Liver (tissue), 9 donors: ENCODE results near the gene IL25. TPM values are rescaled to one million over a fixed set of nuclear protein-coding genes. Genes with fewer than 3 reads are reported as not detected.

Experiments used
- DNase-seq: peaks from one replicate; pipeline ENCODE4 v3.0.0-alpha.2; 2017; ENCODE audit warnings: low spot score
- H3K27ac ChIP-seq, 2 donors: one replicate each; pipeline ENCODE4 v1.7.0; 2013; ENCODE audit warnings: inconsistent platforms in 2 of 2, low read length in 2 of 2, control low read depth in 1 of 2, low read depth in 1 of 2, mild to moderate bottlenecking in 1 of 2
- H3K27me3 ChIP-seq, 4 donors: one replicate each; pipeline versions ENCODE4 v1.6.1 to v1.7.0; 2013; ENCODE audit warnings: low read length in 3 of 4, inconsistent platforms in 1 of 4, mild to moderate bottlenecking in 1 of 4, moderate library complexity in 1 of 4; ENCODE audit not compliant: control insufficient read depth in 4 of 4, insufficient read depth in 4 of 4
- H3K36me3 ChIP-seq, 4 donors: one replicate each; pipeline versions ENCODE4 v1.6.1 to v1.7.0; 2013; ENCODE audit warnings: low read length in 3 of 4, mild to moderate bottlenecking in 3 of 4, low read depth in 1 of 4, moderate library complexity in 1 of 4; ENCODE audit not compliant: control insufficient read depth in 4 of 4, insufficient read depth in 3 of 4
- H3K4me1 ChIP-seq, 4 donors: one replicate each; pipeline versions ENCODE4 v1.6.1 to v1.7.0; 2013; ENCODE audit warnings: low read length in 3 of 4, mild to moderate bottlenecking in 3 of 4, moderate library complexity in 1 of 4; ENCODE audit not compliant: control insufficient read depth in 4 of 4, insufficient read depth in 4 of 4
- H3K4me3 ChIP-seq, 3 donors: one replicate each; pipeline versions ENCODE4 v1.6.1 to v1.7.0; 2013; ENCODE audit warnings: low read length in 3 of 3, control low read depth in 1 of 3, low read depth in 1 of 3, mild to moderate bottlenecking in 1 of 3
- H3K9ac ChIP-seq, 2 donors: one replicate each; pipeline ENCODE4 v1.7.0; 2013; ENCODE audit warnings: low read length in 2 of 2, mild to moderate bottlenecking in 2 of 2, moderate library complexity in 2 of 2, control low read depth in 1 of 2, low read depth in 1 of 2
- H3K9me3 ChIP-seq, 4 donors: one replicate each; pipeline versions ENCODE4 v1.6.1 to v1.7.0; 2013; ENCODE audit warnings: low read length in 3 of 4; ENCODE audit not compliant: control insufficient read depth in 4 of 4
- ATF3 ChIP-seq: IDR thresholded peaks from 2 replicates; pipeline ENCODE4 v1.6.1; 2016; ENCODE audit warnings: antibody characterized with exemption
- EGR1 ChIP-seq, 2 donors: IDR thresholded peaks; 2 replicates each; pipeline ENCODE4 v1.6.1; 2016 to 2018; ENCODE audit warnings: antibody characterized with exemption in 2 of 2, low read depth in 2 of 2
- FOXA1 ChIP-seq: IDR thresholded peaks from 2 replicates; pipeline ENCODE4 v1.6.1; 2016; ENCODE audit warnings: antibody characterized with exemption
- FOXA2 ChIP-seq: IDR thresholded peaks from 2 replicates; pipeline ENCODE4 v1.6.1; 2016; ENCODE audit warnings: antibody characterized with exemption
- GABPA ChIP-seq, 2 donors: IDR thresholded peaks in 1 of 2; conservative IDR thresholded peaks in 1 of 2; 2 replicates each; pipeline ENCODE4 v1.6.1; 2016; ENCODE audit warnings: antibody characterized with exemption in 2 of 2, mild to moderate bottlenecking in 1 of 2, moderate library complexity in 1 of 2
- HNF4A ChIP-seq, 2 donors: conservative IDR thresholded peaks; 2 replicates each; pipeline ENCODE4 v1.6.1; 2016; ENCODE audit warnings: antibody characterized with exemption in 2 of 2, mild to moderate bottlenecking in 2 of 2
- HNF4G ChIP-seq: IDR thresholded peaks from 2 replicates; pipeline ENCODE4 v1.6.1; 2016; ENCODE audit warnings: antibody characterized with exemption
- JUND ChIP-seq, 2 donors: IDR thresholded peaks; 2 replicates each; pipeline ENCODE4 v1.6.1; 2016; ENCODE audit warnings: antibody characterized with exemption in 2 of 2
- NR2F2 ChIP-seq: IDR thresholded peaks from 2 replicates; pipeline ENCODE4 v1.6.1; 2016; ENCODE audit warnings: antibody characterized with exemption
- RAD21 ChIP-seq, 2 donors: IDR thresholded peaks; 2 replicates each; pipeline ENCODE4 v1.6.1; 2016; ENCODE audit warnings: antibody characterized with exemption in 2 of 2, mild to moderate bottlenecking in 2 of 2
- REST ChIP-seq: IDR thresholded peaks from 2 replicates; pipeline ENCODE4 v1.6.1; 2016; ENCODE audit warnings: antibody characterized with exemption, mild to moderate bottlenecking
- RXRA ChIP-seq, 2 donors: IDR thresholded peaks; 2 replicates each; pipeline ENCODE4 v1.6.1; 2017 to 2018; ENCODE audit warnings: antibody characterized with exemption in 2 of 2, mild to moderate bottlenecking in 1 of 2
- SP1 ChIP-seq: IDR thresholded peaks from 2 replicates; pipeline ENCODE4 v1.6.1; 2018; ENCODE audit warnings: antibody characterized with exemption, mild to moderate bottlenecking
- TAF1 ChIP-seq: conservative IDR thresholded peaks from 2 replicates; pipeline ENCODE4 v1.6.1; 2016; ENCODE audit warnings: antibody characterized with exemption, mild to moderate bottlenecking
- YY1 ChIP-seq: IDR thresholded peaks from 2 replicates; pipeline ENCODE4 v1.6.1; 2016; ENCODE audit warnings: antibody characterized with exemption, mild to moderate bottlenecking
- ZBTB33 ChIP-seq: IDR thresholded peaks from 2 replicates; pipeline ENCODE4 v1.6.1; 2016; ENCODE audit warnings: antibody characterized with exemption
- WGBS: extraction: QIAGEN DNeasy Blood & Tissue Kit; methylation state at CpG from one replicate; pipeline ENCODE4 v1.1.7; 2013; 5-methylcytosine and 5-hydroxymethylcytosine counted together
- polyA plus RNA-seq, 2 donors: library from polyadenylated mRNA; stranded (reverse) in 1 of 2; unstranded in 1 of 2; fragments of 200-250 nt in 1 of 2; fragments of >200 nt in 1 of 2; fragmentation: Nextera tagmentation in 1 of 2; extraction: Ambion mirVana in 1 of 2; gene quantifications; one replicate each; pipeline versions ENCODE4 v1.2.1 to v1.2.3, GENCODE V29; 2013 to 2015
- total RNA-seq, 2 donors: library from RNA; depleted of rRNA; stranded (reverse); fragments of >200 nt; gene quantifications; one replicate each; pipeline ENCODE4 v1.2.3, GENCODE V29; 2014
- TF ChIP-seq, protein P1 (sequence below): fragments of 150-350 bp; IDR thresholded peaks from 2 replicates; pipeline ENCODE4 v1.5.1; 2017; ENCODE audit warnings: improper control_type of control experiment, low read depth, low read length; ENCODE audit not compliant: missing input control
- TF ChIP-seq, protein P2 (sequence below): IDR thresholded peaks from 2 replicates; pipeline ENCODE4 v1.6.1; 2016; ENCODE audit warnings: antibody characterized with exemption
- donor health status: healthy.
- donor health status: healthy.
- donor health status: healthy.
- donor health status: healthy.
- donor health status: healthy.

IL25 gene
- total and polyA plus RNA-seq, 4 donors, result not detected

GRCh38 chr14:23380197-23380914 is 7.7 kb downstream of the IL25 start:
- Histone ChIP-seq H3K4me3 (no peak overlapping the region), H3K9me3 (no peaks in the 10 kb centered on the region), H3K27me3 (no peaks in the 10 kb centered on the region), H3K27ac (no peak overlapping the region), H3K4me1 (no peaks in the 10 kb centered on the region), H3K36me3 (no peaks in the 10 kb centered on the region), H3K9ac (no peak overlapping the region)
- TF ChIP-seq RXRA (IDR thresholded peaks at IDR 0.05), result no peak
- TF ChIP-seq, protein P1, sequence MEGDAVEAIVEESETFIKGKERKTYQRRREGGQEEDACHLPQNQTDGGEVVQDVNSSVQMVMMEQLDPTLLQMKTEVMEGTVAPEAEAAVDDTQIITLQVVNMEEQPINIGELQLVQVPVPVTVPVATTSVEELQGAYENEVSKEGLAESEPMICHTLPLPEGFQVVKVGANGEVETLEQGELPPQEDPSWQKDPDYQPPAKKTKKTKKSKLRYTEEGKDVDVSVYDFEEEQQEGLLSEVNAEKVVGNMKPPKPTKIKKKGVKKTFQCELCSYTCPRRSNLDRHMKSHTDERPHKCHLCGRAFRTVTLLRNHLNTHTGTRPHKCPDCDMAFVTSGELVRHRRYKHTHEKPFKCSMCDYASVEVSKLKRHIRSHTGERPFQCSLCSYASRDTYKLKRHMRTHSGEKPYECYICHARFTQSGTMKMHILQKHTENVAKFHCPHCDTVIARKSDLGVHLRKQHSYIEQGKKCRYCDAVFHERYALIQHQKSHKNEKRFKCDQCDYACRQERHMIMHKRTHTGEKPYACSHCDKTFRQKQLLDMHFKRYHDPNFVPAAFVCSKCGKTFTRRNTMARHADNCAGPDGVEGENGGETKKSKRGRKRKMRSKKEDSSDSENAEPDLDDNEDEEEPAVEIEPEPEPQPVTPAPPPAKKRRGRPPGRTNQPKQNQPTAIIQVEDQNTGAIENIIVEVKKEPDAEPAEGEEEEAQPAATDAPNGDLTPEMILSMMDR, result no peak
- TF ChIP-seq RAD21 (IDR thresholded peaks at IDR 0.05), result no peak
- no peak for TF ChIP-seq HNF4G
- no peak for TF ChIP-seq ZBTB33
- no peak for TF ChIP-seq EGR1 (IDR thresholded peaks at IDR 0.05; ENCODE audit: low read depth in 2 of 2)
- no peak for TF ChIP-seq TAF1
- no peak for TF ChIP-seq FOXA1
- TF ChIP-seq REST, result no peak
- no peak for TF ChIP-seq NR2F2
- no peak for TF ChIP-seq GABPA (IDR thresholded peaks at IDR 0.05 in 1 of 2, conservative IDR thresholded peaks at IDR 0.05 in 1 of 2)
- TF ChIP-seq YY1, result no peak
- no peak for TF ChIP-seq SP1
- TF ChIP-seq JUND (IDR thresholded peaks at IDR 0.05), result no peak
- TF ChIP-seq FOXA2, result no peak
- TF ChIP-seq ATF3, result no peak
- TF ChIP-seq, protein P2, sequence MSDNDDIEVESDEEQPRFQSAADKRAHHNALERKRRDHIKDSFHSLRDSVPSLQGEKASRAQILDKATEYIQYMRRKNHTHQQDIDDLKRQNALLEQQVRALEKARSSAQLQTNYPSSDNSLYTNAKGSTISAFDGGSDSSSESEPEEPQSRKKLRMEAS, result no peak
- no peak for TF ChIP-seq HNF4A (conservative IDR thresholded peaks at IDR 0.05)
- whole genome bisulfite sequencing, result 53% methylated on average over 16 of the region's 16 CpGs
- no peak for DNase-seq
